Lung (tissue), 12 donors: Measurements from ENCODE around the gene ASTN2. TPM values are rescaled to one million over a fixed set of nuclear protein-coding genes. Genes with fewer than 3 reads are reported as not detected.
A peak's percentile ranks its signal among the peaks of the same experiment; 100 is the strongest.

ENCODE experiments used
- ATAC-seq: fragments of 200-7000 bp; cut with Tn5 transposase; one replicate; pipeline ENCODE4 v1.9.1; 2020; ENCODE audit warnings: moderate number of reproducible peaks; ENCODE audit not compliant: insufficient read depth, low FRiP score
- DNase-seq, 3 donors: peaks; one replicate each; pipeline ENCODE4 v3.0.0-alpha.2; 2013 to 2017
- H3K27ac ChIP-seq, 2 donors: one replicate each; pipeline ENCODE4 v1.5.1; 2013; ENCODE audit warnings: mild to moderate bottlenecking in 2 of 2, moderate library complexity in 2 of 2, control low read depth in 1 of 2, inconsistent platforms in 1 of 2, low read depth in 1 of 2, low read length in 1 of 2
- H3K27me3 ChIP-seq, 3 donors: one replicate each; pipeline ENCODE4 v1.5.1; 2013; ENCODE audit warnings: low read length in 2 of 3; ENCODE audit not compliant: control insufficient read depth in 3 of 3, insufficient read depth in 3 of 3
- H3K36me3 ChIP-seq, 4 donors: one replicate each; pipeline ENCODE4 v1.5.1; 2013; ENCODE audit warnings: low read length in 4 of 4, mild to moderate bottlenecking in 1 of 4, moderate library complexity in 1 of 4; ENCODE audit not compliant: control insufficient read depth in 4 of 4, insufficient read depth in 4 of 4
- H3K4me1 ChIP-seq, 5 donors: one replicate each; pipeline ENCODE4 v1.5.1; 2013; ENCODE audit warnings: low read length in 5 of 5, mild to moderate bottlenecking in 2 of 5, moderate library complexity in 1 of 5; ENCODE audit not compliant: control insufficient read depth in 5 of 5, insufficient read depth in 5 of 5
- H3K4me3 ChIP-seq: one replicate; pipeline ENCODE4 v1.5.1; 2013; ENCODE audit warnings: mild to moderate bottlenecking, control low read depth, moderate library complexity
- H3K9ac ChIP-seq, 2 donors: one replicate each; pipeline ENCODE4 v1.5.1; 2013; ENCODE audit warnings: low read length in 2 of 2, control low read depth in 1 of 2; ENCODE audit not compliant: insufficient read depth in 1 of 2
- H3K9me3 ChIP-seq, 4 donors: one replicate each; pipeline ENCODE4 v1.5.1; 2013; ENCODE audit warnings: low read length in 3 of 4, mild to moderate bottlenecking in 1 of 4, moderate library complexity in 1 of 4; ENCODE audit not compliant: control insufficient read depth in 4 of 4, insufficient read depth in 3 of 4
- WGBS, 2 donors: extraction: QIAGEN DNeasy Blood & Tissue Kit; methylation state at CpG; one replicate each; pipeline ENCODE4 v1.1.7; 2013; 5-methylcytosine and 5-hydroxymethylcytosine counted together
- polyA plus RNA-seq, 2 donors: library from polyadenylated mRNA; stranded (reverse); fragments of 200-250 nt; gene quantifications; one replicate each; pipeline ENCODE4 v1.2.1, GENCODE V29; 2013
- total RNA-seq, 2 donors: library from RNA; depleted of rRNA in 1 of 2; stranded (reverse); fragments of >200 nt in 1 of 2; gene quantifications; one replicate each; pipeline ENCODE4 v1.2.1, GENCODE V29; 2014 to 2021
- TF ChIP-seq, protein P1 (sequence below): IDR thresholded peaks from 2 replicates; pipeline ENCODE4 v1.5.1; 2012; ENCODE audit warnings: mild to moderate bottlenecking; ENCODE audit errors: control extremely low read depth, extremely low read depth
- donor health status: control.
- donor health status: control.
- donor health status: Bipolar disorder and iron deficiency.
- donor health status: healthy.
- donor health status: DM: yes; HTN: yes; CAD: no.

Gene ASTN2
- total and polyA plus RNA-seq, 4 donors = 1.4 to 7.0 (median 3.3) TPM

DNA sequence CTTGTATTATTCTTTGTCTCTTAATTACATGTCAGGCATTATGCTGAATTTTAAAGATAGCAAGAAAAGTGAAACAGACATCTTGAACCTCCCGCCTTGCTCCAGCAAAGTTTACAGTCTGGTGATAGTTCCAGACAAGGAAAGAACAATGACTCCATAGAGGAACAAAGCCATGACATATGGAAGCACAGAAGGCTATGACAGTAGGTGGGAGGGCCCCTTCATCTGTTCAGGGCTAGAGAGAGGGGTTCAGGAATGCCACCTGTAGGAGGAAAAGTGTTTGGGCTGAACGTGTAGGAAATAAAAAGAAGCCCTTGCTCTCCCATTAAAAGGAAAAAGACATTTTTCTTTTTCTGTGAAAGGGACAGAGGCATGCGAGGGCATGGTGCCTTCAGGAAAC lies 412.2 kb downstream of the ASTN2 start:
- no peak overlapping the region for H3K27ac ChIP-seq
- H3K9ac ChIP-seq = no peak overlapping the region
- no peak overlapping the region for H3K4me3 ChIP-seq
- WGBS, 2 donors = 58 to 79% methylated on average over 3 of the region's 3 CpGs
- H3K27me3 ChIP-seq = no peaks in the 10 kb centered on the region
- H3K36me3 ChIP-seq = no peaks in the 10 kb centered on the region
- no peak for ATAC-seq
- DNase-seq = no peak
- TF ChIP-seq, protein P1, sequence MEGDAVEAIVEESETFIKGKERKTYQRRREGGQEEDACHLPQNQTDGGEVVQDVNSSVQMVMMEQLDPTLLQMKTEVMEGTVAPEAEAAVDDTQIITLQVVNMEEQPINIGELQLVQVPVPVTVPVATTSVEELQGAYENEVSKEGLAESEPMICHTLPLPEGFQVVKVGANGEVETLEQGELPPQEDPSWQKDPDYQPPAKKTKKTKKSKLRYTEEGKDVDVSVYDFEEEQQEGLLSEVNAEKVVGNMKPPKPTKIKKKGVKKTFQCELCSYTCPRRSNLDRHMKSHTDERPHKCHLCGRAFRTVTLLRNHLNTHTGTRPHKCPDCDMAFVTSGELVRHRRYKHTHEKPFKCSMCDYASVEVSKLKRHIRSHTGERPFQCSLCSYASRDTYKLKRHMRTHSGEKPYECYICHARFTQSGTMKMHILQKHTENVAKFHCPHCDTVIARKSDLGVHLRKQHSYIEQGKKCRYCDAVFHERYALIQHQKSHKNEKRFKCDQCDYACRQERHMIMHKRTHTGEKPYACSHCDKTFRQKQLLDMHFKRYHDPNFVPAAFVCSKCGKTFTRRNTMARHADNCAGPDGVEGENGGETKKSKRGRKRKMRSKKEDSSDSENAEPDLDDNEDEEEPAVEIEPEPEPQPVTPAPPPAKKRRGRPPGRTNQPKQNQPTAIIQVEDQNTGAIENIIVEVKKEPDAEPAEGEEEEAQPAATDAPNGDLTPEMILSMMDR = no peak
- no peaks in the 10 kb centered on the region for H3K4me1 ChIP-seq
- no peaks in the 10 kb centered on the region for H3K9me3 ChIP-seq

DNA sequence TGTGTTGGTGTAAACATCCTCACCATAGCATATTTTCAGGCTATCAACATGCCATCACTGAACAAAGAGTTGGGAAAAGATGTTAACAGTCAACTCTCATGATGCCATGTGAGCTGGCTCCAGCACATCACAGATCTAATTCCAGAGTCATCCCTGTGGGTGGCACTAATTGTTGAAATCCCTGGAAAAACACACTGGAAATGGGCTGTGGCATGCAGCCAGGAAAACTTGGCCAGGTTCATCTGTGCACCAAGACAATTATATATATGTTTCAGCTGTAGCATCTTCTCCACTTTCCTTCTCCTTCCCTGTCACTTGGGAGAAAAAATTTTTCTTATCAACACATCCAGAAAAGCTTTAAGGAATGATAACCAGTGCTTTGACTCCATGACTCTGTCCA lies 414.0 kb downstream of the ASTN2 start:
- no peak for ATAC-seq
- H3K27me3 ChIP-seq = no peaks in the 10 kb centered on the region
- no peaks in the 10 kb centered on the region for H3K36me3 ChIP-seq
- no peak for DNase-seq
- TF ChIP-seq, protein P1 = no peak
- H3K4me1 ChIP-seq = no peaks in the 10 kb centered on the region
- H3K9me3 ChIP-seq = no peaks in the 10 kb centered on the region
- H3K27ac ChIP-seq = no peak overlapping the region
- no peak overlapping the region for H3K9ac ChIP-seq
- no peak overlapping the region for H3K4me3 ChIP-seq

DNA sequence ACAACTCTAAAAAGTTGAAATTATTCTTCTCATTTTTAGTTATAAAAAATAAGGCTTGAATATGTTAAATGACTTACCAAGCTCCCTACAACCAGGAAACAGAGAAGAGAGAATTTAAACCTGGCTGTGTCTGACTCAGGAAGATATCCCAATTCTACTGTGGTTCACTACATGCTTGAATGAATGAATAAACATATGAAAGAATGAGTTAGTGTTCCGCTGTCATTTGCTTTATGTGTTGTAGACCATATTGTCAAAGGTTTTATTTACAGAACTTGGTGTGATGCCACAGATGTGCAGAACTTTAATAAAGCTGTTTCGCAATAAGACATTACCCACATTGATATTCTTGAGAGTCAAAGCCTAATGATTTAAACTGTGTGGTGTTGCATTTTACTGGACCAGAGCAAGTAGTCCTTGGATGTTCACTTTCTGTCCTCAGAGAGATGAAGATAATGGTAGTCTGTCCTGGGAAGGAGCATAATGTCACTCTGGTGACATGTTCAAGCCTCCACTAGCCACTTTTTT lies 414.6 kb downstream of the ASTN2 start:
- H3K27me3 ChIP-seq = no peaks in the 10 kb centered on the region
- TF ChIP-seq, protein P1 = no peak
- no peaks in the 10 kb centered on the region for H3K36me3 ChIP-seq
- no peaks in the 10 kb centered on the region for H3K4me1 ChIP-seq
- DNase-seq (no peak), ATAC-seq (no peak)
- H3K27ac ChIP-seq = no peak overlapping the region
- H3K9ac ChIP-seq = no peak overlapping the region
- H3K9me3 ChIP-seq = no peaks in the 10 kb centered on the region
- WGBS, 2 donors = 89 to 97% methylated on average over 2 of the region's 2 CpGs
- H3K4me3 ChIP-seq = no peak overlapping the region

DNA sequence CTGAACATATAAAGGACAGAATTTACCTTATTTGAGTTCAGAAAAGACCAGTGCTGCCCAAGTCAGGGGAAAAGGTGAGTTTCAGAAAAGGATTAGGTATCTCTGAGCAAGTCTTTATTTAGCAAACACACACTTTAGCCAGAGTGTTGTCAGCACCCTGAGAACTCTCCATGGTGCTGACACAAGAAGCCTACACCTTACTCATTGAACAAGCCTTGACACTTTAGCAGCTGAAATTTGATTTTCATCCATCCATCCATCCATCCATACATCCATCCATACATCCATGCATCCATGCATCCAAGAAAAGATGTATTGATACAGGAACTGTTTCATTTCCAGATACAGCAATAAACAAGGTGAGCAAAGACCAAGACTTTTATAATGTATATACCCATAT lies 416.6 kb downstream of the ASTN2 start:
- Histone ChIP-seq H3K9ac (no peak overlapping the region), H3K27ac (no peak overlapping the region), H3K27me3 (no peaks in the 10 kb centered on the region), H3K4me1 (no peaks in the 10 kb centered on the region), H3K9me3 (no peaks in the 10 kb centered on the region), H3K4me3 (no peak overlapping the region), H3K36me3 (no peaks in the 10 kb centered on the region)
- TF ChIP-seq, protein P1 = no peak
- no peak for ATAC-seq
- peak in 2 of 3 donors; percentile 13 to 66 for DNase-seq
